MCF 10A (cell line): ENCODE data around the gene DGKD. TPM values are rescaled to one million over a fixed set of nuclear protein-coding genes. Genes with fewer than 3 reads are reported as not detected.

Experiments
- BruUV-seq: library from RNA; stranded (reverse); fragments of 400-500 nt; replicated peaks from 2 replicates; lab custom pipeline; 2021; lab: Mats Ljungman, UMichigan
- CTCF ChIA-PET: fragments of 300-600 bp; sonication (Branson Sonifier 250); formaldehyde crosslinking; extraction: SDS; loops from one replicate; lab custom pipeline; 2021; ENCODE audit warnings: antibody characterized with exemption, inconsistent platforms; lab: Yijun Ruan, JAX
- POLR2A ChIA-PET: fragments of 300-600, 350-650 bp; sonication (Branson Sonifier 250); formaldehyde crosslinking; extraction: SDS; loops from one replicate; lab custom pipeline; 2020; ENCODE audit warnings: antibody characterized with exemption, inconsistent platforms; lab: Yijun Ruan, JAX
- DNase-seq: peaks from one replicate; pipeline ENCODE4 v3.0.0-alpha.2; 2018; ENCODE audit not compliant: unreplicated experiment
- H3K27ac Mint-ChIP-seq: one replicate; pipeline ENCODE4 v1.8.0; 2022; ENCODE audit warnings: mild to moderate bottlenecking, low read depth, mixed read lengths; ENCODE audit not compliant: unreplicated experiment
- H3K27me3 Mint-ChIP-seq: one replicate; pipeline ENCODE4 v1.8.0; 2022; ENCODE audit warnings: mixed read lengths; ENCODE audit not compliant: insufficient read depth, unreplicated experiment
- H3K36me3 Mint-ChIP-seq: one replicate; pipeline ENCODE4 v1.8.0; 2022; ENCODE audit warnings: mild to moderate bottlenecking, moderate library complexity, mixed read lengths; ENCODE audit not compliant: insufficient read depth, unreplicated experiment
- H3K4me1 Mint-ChIP-seq: one replicate; pipeline ENCODE4 v1.8.0; 2022; ENCODE audit warnings: mixed read lengths; ENCODE audit not compliant: insufficient read depth, unreplicated experiment
- H3K4me3 Mint-ChIP-seq: one replicate; pipeline ENCODE4 v1.8.0; 2022; ENCODE audit warnings: mild to moderate bottlenecking, moderate library complexity, mixed read lengths; ENCODE audit not compliant: unreplicated experiment
- H3K9me3 Mint-ChIP-seq: one replicate; pipeline ENCODE4 v1.8.0; 2022; ENCODE audit warnings: mixed read lengths; ENCODE audit not compliant: unreplicated experiment
- intact Hi-C: fragments of 100-400 bp; cut with micrococcal nuclease; formaldehyde crosslinking; loops from 2 replicates; pipeline ENCODE4 v1.14.1; 2022
- total RNA-seq: library from RNA; stranded (reverse); gene quantifications from 2 replicates; pipeline ENCODE4 v1.2.3, GENCODE V29; 2022
- TF ChIP-seq, protein P1 (sequence below): fragments of 200-600 bp; IDR thresholded peaks from one replicate; pipeline ENCODE4 v1.8.0; 2022; ENCODE audit warnings: antibody characterized with exemption, mild to moderate bottlenecking; ENCODE audit not compliant: unreplicated experiment

The DGKD gene
- total RNA-seq, 1 experiment from 2014 or later: 59.1 TPM

DNA sequence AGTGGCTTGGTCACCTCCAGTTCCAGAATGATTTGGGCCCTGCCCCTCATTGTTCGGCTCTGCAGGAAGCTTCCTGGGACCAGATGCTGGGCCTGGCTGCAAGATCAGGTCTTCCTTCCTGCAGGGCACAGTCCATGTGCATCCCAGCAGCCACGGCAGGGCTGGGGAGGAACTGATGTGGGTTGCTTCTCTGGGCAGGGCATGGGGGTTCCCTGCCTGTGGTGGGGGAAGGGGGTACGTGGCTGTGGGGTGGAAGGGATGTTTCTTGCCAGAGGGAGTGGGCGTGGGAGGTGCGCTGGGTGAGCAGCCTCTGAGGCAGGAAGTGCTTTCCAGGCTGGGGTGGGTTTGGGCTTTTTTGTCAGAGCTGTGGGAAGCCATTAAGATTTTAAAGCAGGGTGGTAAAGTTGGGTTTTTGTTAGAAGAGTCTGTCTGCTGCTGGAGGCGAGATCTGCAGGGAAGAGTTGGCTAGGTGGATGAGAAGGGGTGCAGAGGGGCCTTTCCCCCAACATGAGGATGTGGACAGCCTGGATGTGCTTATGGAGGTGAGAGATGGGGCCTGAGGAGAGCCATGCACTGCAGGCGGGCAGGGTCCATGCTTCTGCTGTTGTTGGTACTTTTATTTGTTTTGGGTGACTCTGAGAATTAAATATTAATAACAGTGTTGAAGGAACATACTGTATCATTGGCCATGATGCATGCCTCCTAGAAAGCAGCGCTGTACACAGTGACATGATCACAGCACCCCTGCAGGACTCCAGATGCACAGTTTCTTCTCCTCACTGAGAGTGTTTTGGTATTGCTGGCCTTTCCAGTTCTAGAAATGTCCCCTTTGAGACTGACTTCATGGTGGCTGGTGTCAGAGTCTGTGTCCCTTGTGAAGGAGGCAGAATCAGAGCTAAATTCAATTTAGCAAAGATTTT, 45.3 kb downstream of the DGKD start:
- H3K9me3 Mint-ChIP-seq: no peaks in the 10 kb centered on the region
- BruUV-seq: no TSS peak
- H3K27ac Mint-ChIP-seq: no peak overlapping the region
- POLR2A ChIA-PET: no interaction called here
- H3K4me3 Mint-ChIP-seq: no peak overlapping the region
- H3K4me1 Mint-ChIP-seq: peaks cover 4% of the 10 kb centered on the region
- TF ChIP-seq, protein P1, sequence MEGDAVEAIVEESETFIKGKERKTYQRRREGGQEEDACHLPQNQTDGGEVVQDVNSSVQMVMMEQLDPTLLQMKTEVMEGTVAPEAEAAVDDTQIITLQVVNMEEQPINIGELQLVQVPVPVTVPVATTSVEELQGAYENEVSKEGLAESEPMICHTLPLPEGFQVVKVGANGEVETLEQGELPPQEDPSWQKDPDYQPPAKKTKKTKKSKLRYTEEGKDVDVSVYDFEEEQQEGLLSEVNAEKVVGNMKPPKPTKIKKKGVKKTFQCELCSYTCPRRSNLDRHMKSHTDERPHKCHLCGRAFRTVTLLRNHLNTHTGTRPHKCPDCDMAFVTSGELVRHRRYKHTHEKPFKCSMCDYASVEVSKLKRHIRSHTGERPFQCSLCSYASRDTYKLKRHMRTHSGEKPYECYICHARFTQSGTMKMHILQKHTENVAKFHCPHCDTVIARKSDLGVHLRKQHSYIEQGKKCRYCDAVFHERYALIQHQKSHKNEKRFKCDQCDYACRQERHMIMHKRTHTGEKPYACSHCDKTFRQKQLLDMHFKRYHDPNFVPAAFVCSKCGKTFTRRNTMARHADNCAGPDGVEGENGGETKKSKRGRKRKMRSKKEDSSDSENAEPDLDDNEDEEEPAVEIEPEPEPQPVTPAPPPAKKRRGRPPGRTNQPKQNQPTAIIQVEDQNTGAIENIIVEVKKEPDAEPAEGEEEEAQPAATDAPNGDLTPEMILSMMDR: no peak
- CTCF ChIA-PET: interaction anchor here (0.6 to 9.5 kb wide), 2 partner anchors 44 to 45 kb away, joined by 3 to 223 read pairs; no protein-coding TSS in a partner anchor
- peaks cover 26% of the 10 kb centered on the region for H3K36me3 Mint-ChIP-seq
- no peak for DNase-seq
- no peaks in the 10 kb centered on the region for H3K27me3 Mint-ChIP-seq
- intact Hi-C loops: no loop called here

DNA sequence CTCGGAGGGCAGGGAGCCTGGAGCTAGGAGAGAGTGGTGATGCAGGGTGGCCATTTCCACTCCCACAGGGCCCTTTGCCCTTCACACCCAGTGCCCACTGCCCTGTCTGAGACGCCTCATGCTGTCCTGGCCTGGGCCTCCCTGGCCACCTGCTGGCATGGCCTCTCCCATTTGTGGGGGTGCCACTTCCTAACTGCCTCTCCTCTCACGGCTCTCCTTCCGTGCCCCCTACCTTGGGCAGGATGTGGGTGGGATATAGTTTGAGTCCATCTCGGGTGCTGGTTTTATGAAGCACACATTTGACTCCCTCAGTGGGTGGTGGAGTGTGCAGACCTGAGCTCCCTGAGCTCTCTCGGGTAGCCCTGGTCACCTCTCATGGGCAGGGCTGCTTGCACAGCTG, 46.0 kb downstream of the DGKD start:
- no TSS peak for BruUV-seq
- DNase-seq: no peak
- peaks cover 34% of the 10 kb centered on the region for H3K36me3 Mint-ChIP-seq
- H3K27ac Mint-ChIP-seq: no peak overlapping the region
- intact Hi-C loops: no loop called here
- POLR2A ChIA-PET: no interaction called here
- CTCF ChIA-PET: interaction anchor here (1.0 to 9.5 kb wide), 2 partner anchors 14 to 44 kb away, joined by 3 to 223 read pairs; no protein-coding TSS in a partner anchor
- H3K4me3 Mint-ChIP-seq: no peak overlapping the region
- H3K4me1 Mint-ChIP-seq: peaks cover 5% of the 10 kb centered on the region
- no peaks in the 10 kb centered on the region for H3K9me3 Mint-ChIP-seq
- TF ChIP-seq, protein P1: no peak
- no peaks in the 10 kb centered on the region for H3K27me3 Mint-ChIP-seq

DNA sequence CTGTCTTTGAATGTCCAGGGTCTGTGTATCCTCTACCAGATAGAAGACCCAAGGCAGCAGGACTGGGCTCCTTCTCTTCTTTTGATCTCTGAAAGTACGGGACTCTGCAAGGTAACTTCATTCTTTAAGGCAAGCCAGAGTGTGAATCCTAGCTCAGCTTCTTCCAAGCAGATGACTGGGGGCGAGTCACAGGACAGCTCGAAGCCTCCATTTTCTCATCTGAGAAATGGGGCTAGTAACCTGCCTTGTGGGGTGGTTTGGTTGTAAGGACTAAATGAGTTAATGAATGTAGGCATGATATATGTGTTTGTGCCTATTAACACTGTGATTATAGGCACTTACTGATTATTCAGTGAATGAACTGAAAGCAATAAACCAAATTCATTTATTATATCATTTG, 46.7 kb downstream of the DGKD start:
- no peak overlapping the region for H3K4me3 Mint-ChIP-seq
- intact Hi-C loops: no loop called here
- no peak overlapping the region for H3K27ac Mint-ChIP-seq
- CTCF ChIA-PET: interaction anchor here (1.0 to 9.5 kb wide), 2 partner anchors 13 to 43 kb away, joined by 3 to 223 read pairs; no protein-coding TSS in a partner anchor
- DNase-seq: no peak
- POLR2A ChIA-PET: interaction anchor here (0.6 kb wide), 1 partner anchor 16 kb away, joined by 3 read pairs; no protein-coding TSS in a partner anchor
- peaks cover 5% of the 10 kb centered on the region for H3K4me1 Mint-ChIP-seq
- H3K36me3 Mint-ChIP-seq: peaks cover 36% of the 10 kb centered on the region
- BruUV-seq: no TSS peak
- H3K27me3 Mint-ChIP-seq: no peaks in the 10 kb centered on the region
- no peaks in the 10 kb centered on the region for H3K9me3 Mint-ChIP-seq
- TF ChIP-seq, protein P1: no peak

DNA sequence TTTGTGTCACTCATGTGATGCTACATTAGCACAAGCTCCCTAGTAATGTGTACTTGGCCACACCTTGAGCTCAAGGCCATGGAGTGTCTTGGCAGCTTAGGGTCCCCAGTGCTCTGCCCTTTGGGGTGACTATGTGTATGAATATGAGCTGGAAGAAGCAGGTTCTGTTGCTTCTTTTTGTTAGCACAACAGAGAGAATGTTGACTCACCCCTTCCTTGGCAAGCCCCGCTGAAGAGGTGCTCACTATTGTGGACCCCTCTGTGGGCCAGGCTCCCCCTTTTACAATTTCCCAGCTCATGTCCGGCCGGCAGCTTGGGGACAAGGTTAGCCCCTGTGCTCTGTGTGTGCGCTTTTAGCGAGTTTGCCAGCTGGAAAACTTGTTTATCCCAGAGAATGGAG, 48.1 kb downstream of the DGKD start:
- H3K27me3 Mint-ChIP-seq: no peaks in the 10 kb centered on the region
- H3K27ac Mint-ChIP-seq: no peak overlapping the region
- DNase-seq: no peak
- BruUV-seq: no TSS peak
- peaks cover 29% of the 10 kb centered on the region for H3K36me3 Mint-ChIP-seq
- TF ChIP-seq, protein P1: no peak
- CTCF ChIA-PET: interaction anchor here (0.5 to 9.5 kb wide), 3 partner anchors 42 to 66 kb away, joined by 3 to 223 read pairs (median 4); no protein-coding TSS in a partner anchor
- H3K4me1 Mint-ChIP-seq: peaks cover 5% of the 10 kb centered on the region
- H3K9me3 Mint-ChIP-seq: no peaks in the 10 kb centered on the region
- intact Hi-C loops: no loop called here
- POLR2A ChIA-PET: no interaction called here
- no peak overlapping the region for H3K4me3 Mint-ChIP-seq
